Muscle of leg (tissue), 11 donors: Measurements from ENCODE around the gene DUS1L. TPM values are rescaled to one million over a fixed set of nuclear protein-coding genes. Genes with fewer than 3 reads are reported as not detected.

Experiments used
- DNase-seq: peaks from one replicate; pipeline ENCODE4 v3.0.0; 2013
- H3K27ac ChIP-seq: one replicate; pipeline ENCODE4 v1.5.1; 2013; ENCODE audit warnings: mild to moderate bottlenecking, low read length, control low read depth
- H3K27me3 ChIP-seq: one replicate; pipeline ENCODE4 v1.6.1; 2013; ENCODE audit warnings: low read length; ENCODE audit not compliant: control insufficient read depth, insufficient read depth
- H3K36me3 ChIP-seq: one replicate; pipeline ENCODE4 v1.6.1; 2013; ENCODE audit warnings: low read length; ENCODE audit not compliant: control insufficient read depth, insufficient read depth
- H3K4me1 ChIP-seq: one replicate; pipeline ENCODE4 v1.6.1; 2013; ENCODE audit warnings: low read length; ENCODE audit not compliant: control insufficient read depth, insufficient read depth
- H3K4me3 ChIP-seq: one replicate; pipeline ENCODE4 v1.5.1; 2013; ENCODE audit warnings: low read length, control low read depth
- H3K9me3 ChIP-seq: replicated peaks from 2 replicates; pipeline ENCODE4 v1.6.1; 2013; ENCODE audit warnings: low read depth, low read length; ENCODE audit not compliant: control insufficient read depth
- WGBS: methylation state at CpG from one replicate; pipeline ENCODE4 v1.1.5; 2013; ENCODE audit warnings: missing lambda C conversion rate; ENCODE audit not compliant: insufficient coverage; 5-methylcytosine and 5-hydroxymethylcytosine counted together
- polyA plus RNA-seq, 8 donors: library from polyadenylated mRNA; unstranded; fragments of 120-200 nt; gene quantifications; one replicate each; pipeline versions ENCODE4 v1.2.1 to v1.2.3, GENCODE V29; 2013; ENCODE audit warnings: inconsistent platforms in 1 of 8, low replicate concordance in 1 of 8; ENCODE audit not compliant: insufficient read length in 8 of 8, insufficient read depth in 1 of 8
- total RNA-seq: library from RNA; stranded (reverse); fragments of 120-200 nt; gene quantifications from one replicate; pipeline ENCODE4 v1.2.4, GENCODE V29; 2013

The DUS1L gene
- total and polyA plus RNA-seq, 9 donors, result 43.6 to 73.5 (median 59.1) TPM

GRCh38 chr17:82101301-82101715, 35.7 kb upstream of the DUS1L start:
- H3K9me3 ChIP-seq, result no peaks in the 10 kb centered on the region
- peaks cover 22% of the 10 kb centered on the region for H3K36me3 ChIP-seq
- H3K4me1 ChIP-seq, result peaks cover 59% of the 10 kb centered on the region
- no peak overlapping the region for H3K27ac ChIP-seq
- no peak for DNase-seq
- no peak overlapping the region for H3K4me3 ChIP-seq
- WGBS, result 54% methylated on average over 3 of the region's 10 CpGs
- no peaks in the 10 kb centered on the region for H3K27me3 ChIP-seq

GRCh38 chr17:82100502-82101298, 35.1 kb upstream of the DUS1L start:
- H3K4me1 ChIP-seq, result peaks cover 55% of the 10 kb centered on the region
- no peak for DNase-seq
- WGBS, result 84% methylated on average over 19 of the region's 35 CpGs
- no peaks in the 10 kb centered on the region for H3K27me3 ChIP-seq
- H3K36me3 ChIP-seq, result peaks cover 28% of the 10 kb centered on the region
- no peak overlapping the region for H3K27ac ChIP-seq
- H3K9me3 ChIP-seq, result no peaks in the 10 kb centered on the region
- H3K4me3 ChIP-seq, result no peak overlapping the region

GRCh38 chr17:82098939-82099763, 33.5 kb upstream of the DUS1L start:
- Histone ChIP-seq H3K27ac (peak overlapping the region; percentile 92), H3K27me3 (no peaks in the 10 kb centered on the region), H3K36me3 (peaks cover 39% of the 10 kb centered on the region), H3K9me3 (no peaks in the 10 kb centered on the region), H3K4me3 (peak overlapping the region; percentile 61), H3K4me1 (peaks cover 42% of the 10 kb centered on the region)
- no peak for DNase-seq
- WGBS, result 4% methylated on average over 80 of the region's 80 CpGs

GRCh38 chr17:82098169-82098938, 32.8 kb upstream of the DUS1L start, which contains the start of gene FASN:
Gene FASN (minus strand): TSS chr17:82098236. CDS start chr17:82096445, 1,791 bp downstream.
- Histone ChIP-seq H3K27ac (peak within 1 kb of the TSS; percentile 92), H3K36me3 (peaks cover 46% of the 10 kb centered on the region), H3K4me1 (peaks cover 34% of the 10 kb centered on the region), H3K4me3 (peak within 1 kb of the TSS; percentile 74), H3K9me3 (no peaks in the 10 kb centered on the region), H3K27me3 (no peaks in the 10 kb centered on the region)
- WGBS, result under 1% methylated on average over 108 of the region's 124 CpGs
- DNase-seq, result peak; percentile 99

- H3K27ac ChIP-seq, result peak overlapping the region; percentile 72
- no peak for DNase-seq
- no peaks in the 10 kb centered on the region for H3K27me3 ChIP-seq
- H3K4me1 ChIP-seq, result peaks cover 29% of the 10 kb centered on the region
- peak overlapping the region; percentile 74 for H3K4me3 ChIP-seq
- H3K9me3 ChIP-seq, result no peaks in the 10 kb centered on the region
- WGBS, result under 1% methylated on average over 36 of the region's 36 CpGs
- H3K36me3 ChIP-seq, result peaks cover 51% of the 10 kb centered on the region
These were observed 32.2 kb upstream of the DUS1L start for GRCh38 chr17:82097919-82098168.

- WGBS, result under 1% methylated on average over 76 of the region's 77 CpGs
These were observed 31.7 kb upstream of the DUS1L start for GRCh38 chr17:82097184-82097918.

GRCh38 chr17:82096709-82097183, 31.1 kb upstream of the DUS1L start:
- Histone ChIP-seq H3K36me3 (peaks cover 61% of the 10 kb centered on the region), H3K27ac (peak overlapping the region; percentile 0), H3K4me1 (peaks cover 27% of the 10 kb centered on the region), H3K9me3 (no peaks in the 10 kb centered on the region), H3K27me3 (no peaks in the 10 kb centered on the region), H3K4me3 (peak overlapping the region; percentile 74)
- WGBS, result 29% methylated on average over 8 of the region's 8 CpGs
- DNase-seq, result no peak

More at GRCh38 chr17:82097184-82097918, 31.7 kb upstream of the DUS1L start:
- Histone ChIP-seq H3K27ac (peak overlapping the region; percentile 72), H3K9me3 (no peaks in the 10 kb centered on the region), H3K4me3 (peak overlapping the region; percentile 74), H3K4me1 (peaks cover 29% of the 10 kb centered on the region), H3K36me3 (peaks cover 56% of the 10 kb centered on the region), H3K27me3 (no peaks in the 10 kb centered on the region)
- DNase-seq, result peak; percentile 57

GRCh38 chr17:82095777-82096708, 30.4 kb upstream of the DUS1L start:
- Histone ChIP-seq H3K36me3 (peaks cover 61% of the 10 kb centered on the region), H3K4me3 (peak overlapping the region; percentile 74), H3K27ac (no peak overlapping the region), H3K4me1 (peaks cover 23% of the 10 kb centered on the region), H3K9me3 (no peaks in the 10 kb centered on the region), H3K27me3 (no peaks in the 10 kb centered on the region)
- DNase-seq, result no peak
- WGBS, result 87% methylated on average over 31 of the region's 35 CpGs
